Measurements from ENCODE around the gene RHBDD2. TPM values are rescaled to one million over a fixed set of nuclear protein-coding genes. Genes with fewer than 3 reads are reported as not detected.
"Not testable (repeated sequence)": the region's sequence is repeated elsewhere in the genome, so short reads cannot be mapped to it uniquely, and the experiment has no call there.

RHBDD2 gene
- total RNA-seq = 100 to 1,000 TPM; 106 to 109 TPM
- 161 TPM for polyA plus RNA-seq (ENCODE audit: insufficient read depth, low read depth, low replicate concordance)
- long read RNA-seq, donor 1, transcript RHBDD2-202 (5 exons, 1,878 nt) = minor isoform, 6 of 118 reads
- long read RNA-seq, donor 1, transcript RHBDD2-203 (3 exons, 1,274 nt) = minor isoform, 39 of 118 reads
- long read RNA-seq, donor 1, transcript RHBDD2-201 (4 exons, 1,802 nt) = major isoform, 55 of 118 reads
- long read RNA-seq, donor 1, partial matches to known transcripts = 15 of 118 reads
- long read RNA-seq, donor 1, other reads (novel, unspliced or antisense) = 0 of 118 reads
- long read RNA-seq, donor 2, transcript RHBDD2-203 (3 exons, 1,274 nt) = minor isoform, 18 of 130 reads
- long read RNA-seq, donor 2, transcript RHBDD2-206 (2 exons, 636 nt) = minor isoform, 5 of 130 reads
- long read RNA-seq, donor 2, transcript RHBDD2-202 (5 exons, 1,878 nt) = minor isoform, 10 of 130 reads
- long read RNA-seq, donor 2, transcript RHBDD2-201 (4 exons, 1,802 nt) = major isoform, 65 of 130 reads
- long read RNA-seq, donor 2, partial matches to known transcripts = 31 of 130 reads
- long read RNA-seq, donor 2, other reads (novel, unspliced or antisense) = 0 of 130 reads

GRCh38 chr7:75878769-75879611 is at the start of gene RHBDD2:
Gene RHBDD2, plus strand, starts transcription at chr7:75879034. Its CDS starts 49 bp downstream, at chr7:75879083.
- 0 to 1% methylated on average over 29 to 55 of the region's 65 CpGs for WGBS, 2 donors
- peak; percentile 95 for DNase-seq
- TF ChIP-seq POLR2A (IDR thresholded peaks at IDR 0.05) (peak; percentile 86), CTCF (IDR thresholded peaks at IDR 0.05) (no peak)
- Histone ChIP-seq H3K27me3 (no peaks in the 10 kb centered on the region), H3K4me3 (peak within 1 kb of the TSS; percentile 90 to 92), H3K36me3 (ENCODE audit: low read depth, missing control alignments) (no peaks in the 10 kb centered on the region), H3K4me1 (peaks cover 6% of the 10 kb centered on the region), H3K27ac (peak within 1 kb of the TSS; percentile 89 to 94), H3K9me3 (no peaks in the 10 kb centered on the region)
- intact Hi-C loops (cut with DNase I; ENCODE audit: low total_unique reads) = no loop called here

GRCh38 chr7:75829656-75830055 is 49.2 kb upstream of the RHBDD2 start:
- WGBS, 2 donors = 93% methylated on average over 6 of the region's 6 CpGs
- intact Hi-C loops (cut with DNase I; ENCODE audit: low total_unique reads) = not testable (repeated sequence)

GRCh38 chr7:75830978-75831377 is 47.9 kb upstream of the RHBDD2 start:
- H3K36me3 ChIP-seq (ENCODE audit: low read depth, missing control alignments) = no peaks in the 10 kb centered on the region
- intact Hi-C loops (cut with DNase I; ENCODE audit: low total_unique reads) = no loop called here
- no peak for DNase-seq
- WGBS, 2 donors = 94 to 95% methylated on average over 4 to 6 of the region's 6 CpGs
- H3K4me3 ChIP-seq = no peak overlapping the region
- no peak overlapping the region for H3K27ac ChIP-seq
- no peaks in the 10 kb centered on the region for H3K27me3 ChIP-seq
- H3K9me3 ChIP-seq = no peaks in the 10 kb centered on the region
- no peaks in the 10 kb centered on the region for H3K4me1 ChIP-seq
- TF ChIP-seq CTCF (IDR thresholded peaks at IDR 0.05) (no peak), POLR2A (IDR thresholded peaks at IDR 0.05) (no peak)

More at GRCh38 chr7:75829656-75830055, 49.2 kb upstream of the RHBDD2 start:
- not testable (repeated sequence) for DNase-seq; H3K9me3 ChIP-seq; H3K27me3 ChIP-seq; H3K36me3 ChIP-seq (ENCODE audit: low read depth, missing control alignments); H3K4me3 ChIP-seq; H3K27ac ChIP-seq; H3K4me1 ChIP-seq

GRCh38 chr7:75833662-75834061 is 45.2 kb upstream of the RHBDD2 start:
- H3K27me3 ChIP-seq; DNase-seq; H3K4me3 ChIP-seq; H3K36me3 ChIP-seq (ENCODE audit: low read depth, missing control alignments); H3K27ac ChIP-seq; H3K4me1 ChIP-seq; intact Hi-C loops (cut with DNase I; ENCODE audit: low total_unique reads); H3K9me3 ChIP-seq: not testable (repeated sequence)
- WGBS, 2 donors = 90 to 91% methylated on average over 6 of the region's 6 CpGs

- WGBS, 2 donors = 64 to 76% methylated on average over 29 of the region's 29 CpGs
- no peaks in the 10 kb centered on the region for H3K9me3 ChIP-seq
- intact Hi-C loops (cut with DNase I; ENCODE audit: low total_unique reads) = no loop called here
Observed at GRCh38 chr7:75835688-75836285, 43.0 kb upstream of the RHBDD2 start.

More at GRCh38 chr7:75835688-75836285, 43.0 kb upstream of the RHBDD2 start:
- no peaks in the 10 kb centered on the region for H3K27me3 ChIP-seq
- DNase-seq = peak; percentile 18
- peak overlapping the region in 1 of 2 donors; percentile 38 for H3K4me3 ChIP-seq
- no peak overlapping the region for H3K27ac ChIP-seq
- no peaks in the 10 kb centered on the region for H3K36me3 ChIP-seq (ENCODE audit: low read depth, missing control alignments)
- H3K4me1 ChIP-seq = no peaks in the 10 kb centered on the region
- TF ChIP-seq CTCF (IDR thresholded peaks at IDR 0.05) (no peak), POLR2A (IDR thresholded peaks at IDR 0.05) (no peak)
